ENCODE measurements around the gene PIK3C2G.

- TF ChIP-seq, protein P1, sequence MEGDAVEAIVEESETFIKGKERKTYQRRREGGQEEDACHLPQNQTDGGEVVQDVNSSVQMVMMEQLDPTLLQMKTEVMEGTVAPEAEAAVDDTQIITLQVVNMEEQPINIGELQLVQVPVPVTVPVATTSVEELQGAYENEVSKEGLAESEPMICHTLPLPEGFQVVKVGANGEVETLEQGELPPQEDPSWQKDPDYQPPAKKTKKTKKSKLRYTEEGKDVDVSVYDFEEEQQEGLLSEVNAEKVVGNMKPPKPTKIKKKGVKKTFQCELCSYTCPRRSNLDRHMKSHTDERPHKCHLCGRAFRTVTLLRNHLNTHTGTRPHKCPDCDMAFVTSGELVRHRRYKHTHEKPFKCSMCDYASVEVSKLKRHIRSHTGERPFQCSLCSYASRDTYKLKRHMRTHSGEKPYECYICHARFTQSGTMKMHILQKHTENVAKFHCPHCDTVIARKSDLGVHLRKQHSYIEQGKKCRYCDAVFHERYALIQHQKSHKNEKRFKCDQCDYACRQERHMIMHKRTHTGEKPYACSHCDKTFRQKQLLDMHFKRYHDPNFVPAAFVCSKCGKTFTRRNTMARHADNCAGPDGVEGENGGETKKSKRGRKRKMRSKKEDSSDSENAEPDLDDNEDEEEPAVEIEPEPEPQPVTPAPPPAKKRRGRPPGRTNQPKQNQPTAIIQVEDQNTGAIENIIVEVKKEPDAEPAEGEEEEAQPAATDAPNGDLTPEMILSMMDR (IDR thresholded peaks at IDR 0.05) = no peak
- TF ChIP-seq ZFX (IDR thresholded peaks at IDR 0.05; ENCODE audit: borderline replicate concordance) = no peak
These were observed 289.8 kb downstream of the PIK3C2G start for GRCh38 chr12:18551106-18551505.
